K562 (cell line): ENCODE results near the gene ACTRT2. TPM values are rescaled to one million over a fixed set of nuclear protein-coding genes. Genes with fewer than 3 reads are reported as not detected.
A peak's percentile ranks its signal among the peaks of the same experiment; 100 is the strongest.

Experiments used
- ATAC-seq: fragments of 200-7000 bp; cut with Tn5 transposase; 3 replicates; pipeline ENCODE4 v1.9.1; 2020; ENCODE audit warnings: moderate library complexity
- BruUV-seq: library from RNA; stranded (reverse); fragments of 400-500 nt; replicated peaks from 2 replicates; lab custom pipeline; 2021; lab: Mats Ljungman, UMichigan
- CTCF ChIA-PET: fragments of 300-600 bp; formaldehyde crosslinking; extraction: SDS; loops from one replicate; lab custom pipeline; 2021; ENCODE audit warnings: low intra/inter-chr PET ratio; lab: Yijun Ruan, JAX
- POLR2A ChIA-PET: fragments of 300-600, 350-650 bp; sonication (Branson Sonifier 250); formaldehyde crosslinking; extraction: SDS; loops from one replicate; lab custom pipeline; 2021; ENCODE audit warnings: antibody characterized with exemption, inconsistent platforms; lab: Yijun Ruan, JAX
- DNase-seq, 4 experiments: peaks; one replicate each; pipeline versions ENCODE4 v3.0.0 to v3.0.0-alpha.2; 2011 to 2018; ENCODE audit warnings: low spot score in 3 of 4, mixed read lengths in 3 of 4; ENCODE audit errors: extremely low read depth in 1 of 4
- FAIRE-seq: peaks from 2 replicates; lab custom pipeline; 2011; peaks lifted over from hg19 to GRCh38; lab: Jason Lieb, UNC
- H2AFZ ChIP-seq: 2 replicates; pipeline ENCODE4 v1.6.0; 2011; ENCODE audit warnings: low read depth, low read length, control low read depth, inconsistent platforms
- H3K27ac ChIP-seq: fragments of 200-600 bp; 3 replicates; pipeline ENCODE4 v1.8.0; 2011; ENCODE audit warnings: low read depth, mild to moderate bottlenecking, control low read depth, inconsistent platforms, low read length, moderate library complexity, mixed read lengths; ENCODE audit errors: extremely low read depth
- H3K27me3 ChIP-seq, 2 experiments: fragments of 300-600 bp in 1 of 2; 2 replicates in 1 of 2; 3 replicates in 1 of 2; pipeline versions ENCODE4 v1.6.0 to v1.8.0; 2011; ENCODE audit warnings: inconsistent platforms in 2 of 2, low read length in 2 of 2, mild to moderate bottlenecking in 1 of 2, mixed read lengths in 1 of 2, moderate library complexity in 1 of 2; ENCODE audit not compliant: control insufficient read depth in 2 of 2, insufficient read depth in 2 of 2
- H3K36me3 ChIP-seq: fragments of 300-600 bp; 3 replicates; pipeline ENCODE4 v1.8.0; 2011; ENCODE audit warnings: mild to moderate bottlenecking, low read length, inconsistent platforms; ENCODE audit not compliant: control insufficient read depth, insufficient read depth
- H3K4me1 ChIP-seq, 2 experiments: fragments of 200-600 bp in 1 of 2; replicated peaks in 1 of 2; 2 replicates in 1 of 2; 3 replicates in 1 of 2; pipeline versions ENCODE4 v1.5.1 to v1.8.0; 2011; ENCODE audit warnings: inconsistent platforms in 2 of 2, low read length in 2 of 2, mild to moderate bottlenecking in 1 of 2, mixed read lengths in 1 of 2, moderate library complexity in 1 of 2; ENCODE audit not compliant: control insufficient read depth in 2 of 2, insufficient read depth in 2 of 2
- H3K4me2 ChIP-seq: 2 replicates; pipeline ENCODE4 v1.6.1; 2011; ENCODE audit warnings: low read length, control low read depth, inconsistent platforms, mixed read lengths; ENCODE audit not compliant: insufficient read depth
- H3K4me3 ChIP-seq: fragments of 200-600 bp; sonication (generic), shearing (Covaris generic); 2 replicates; pipeline ENCODE4 v1.5.1; 2016; ENCODE audit warnings: control low read depth, inconsistent platforms
- H3K79me2 ChIP-seq: fragments of 200-600 bp; 3 replicates; pipeline ENCODE4 v1.8.0; 2011; ENCODE audit warnings: low read length, inconsistent platforms; ENCODE audit not compliant: control insufficient read depth, insufficient read depth
- H3K9ac ChIP-seq, 2 experiments: 2 replicates each; pipeline versions ENCODE4 v1.6.0 to v1.6.1; 2011; ENCODE audit warnings: low read depth in 2 of 2, low read length in 2 of 2, control low read depth in 1 of 2, inconsistent platforms in 1 of 2, mild to moderate bottlenecking in 1 of 2, mixed read lengths in 1 of 2; ENCODE audit not compliant: insufficient read depth in 1 of 2
- H3K9me1 ChIP-seq: one replicate; pipeline ENCODE4 v1.6.0; 2011; ENCODE audit warnings: inconsistent platforms, mild to moderate bottlenecking, low read length, moderate library complexity; ENCODE audit not compliant: control insufficient read depth, insufficient read depth
- H3K9me3 ChIP-seq: replicated peaks from 2 replicates; pipeline ENCODE4 v1.5.1; 2011; ENCODE audit warnings: low read depth, low read length, inconsistent platforms; ENCODE audit not compliant: control insufficient read depth, insufficient read depth
- H4K20me1 ChIP-seq: replicated peaks from 2 replicates; pipeline ENCODE4 v1.6.1; 2011; ENCODE audit warnings: low read length, inconsistent platforms, mixed read lengths; ENCODE audit not compliant: control insufficient read depth, insufficient read depth
- CTBP1 ChIP-seq: fragments of 450-650 bp; IDR thresholded peaks from 2 replicates; pipeline ENCODE4 v1.6.1; 2016; ENCODE audit warnings: borderline replicate concordance
- DMBX1 ChIP-seq: fragments of 250-450 bp; sonication (Bioruptor Pico); IDR thresholded peaks from 2 replicates; pipeline ENCODE4 v1.8.0; 2022; ENCODE audit warnings: inconsistent platforms, mild to moderate bottlenecking, moderate library complexity, borderline replicate concordance
- EHMT2 ChIP-seq: fragments of 450-650 bp; IDR thresholded peaks from 2 replicates; pipeline ENCODE4 v1.6.1; 2018; ENCODE audit warnings: antibody characterized with exemption
- HDGF ChIP-seq: fragments of 450-650 bp; IDR thresholded peaks from 2 replicates; pipeline ENCODE4 v1.6.1; 2016
- KDM1A ChIP-seq, 2 experiments: fragments of 450-650 bp; IDR thresholded peaks; 2 replicates each; pipeline ENCODE4 v1.6.1; 2016; ENCODE audit warnings: mild to moderate bottlenecking in 2 of 2
- ZBTB26 ChIP-seq: fragments of 450-650 bp; formaldehyde crosslinking; IDR thresholded peaks from 2 replicates; pipeline ENCODE4 v1.4.0; 2022; ENCODE audit warnings: missing genetic modification characterization
- WGBS: fragments of 100-300 bp; shearing (Covaris generic); methylation state at CpG from one replicate; pipeline ENCODE4 v1.1.6; 2016; ENCODE audit warnings: low coverage, mixed read lengths; ENCODE audit not compliant: insufficient coverage; ENCODE audit errors: missing lambda C conversion rate; 5-methylcytosine and 5-hydroxymethylcytosine counted together
- in situ Hi-C: fragments of 300-500 bp; cut with MboI; formaldehyde crosslinking; loops from 4 replicates; pipeline ENCODE4 v1.15.0; 2018; ENCODE audit warnings: inconsistent platforms, mixed read lengths
- intact Hi-C: fragments of 100-400 bp; cut with micrococcal nuclease; formaldehyde crosslinking; loops from 2 replicates; pipeline ENCODE4 v1.14.2; 2022
- polyA plus RNA-seq, 8 experiments: library from polyadenylated mRNA; depleted of rRNA in 4 of 8; stranded (reverse) in 5 of 8; unstranded in 3 of 8; fragments of >200 nt; fragmentation: Nextera tagmentation in 2 of 8; fragmentation: Illumina TruSeq in 1 of 8; extraction: Ambion mirVana in 2 of 8; extraction: Trizol in 1 of 8; gene quantifications; 2 replicates each; pipeline versions ENCODE4 v1.2.1 to v1.2.3, GENCODE V29; 2011 to 2014; ENCODE audit warnings: inconsistent platforms in 1 of 8, missing spikeins in 1 of 8
- total RNA-seq, 7 experiments: library from RNA; depleted of rRNA in 6 of 7; stranded (reverse); fragments of >200 nt in 6 of 7; fragmentation: Illumina TruSeq in 2 of 7; extraction: Trizol in 2 of 7; gene quantifications; 2 replicates each; pipeline versions ENCODE4 v1.2.1 to v1.2.3, GENCODE V29; 2011 to 2021; ENCODE audit warnings: low replicate concordance in 1 of 7

ACTRT2 gene
- total and polyA plus RNA-seq, 9 of the 15 experiments (the other 6 are each of a cell fraction or from before 2014, with no cell fraction given): not detected

- Histone ChIP-seq H3K4me3 (no peak overlapping the region), H3K27me3 (peaks cover 0 to 8% of the 10 kb centered on the region in 2 experiments; a peak in 1 of 5 replicates), H3K4me2 (no peak overlapping the region), H3K9ac (no peak overlapping the region), H3K9me3 (no peaks in the 10 kb centered on the region), H3K9me1 (no peaks in the 10 kb centered on the region), H3K4me1 (no peaks in the 10 kb centered on the region), H4K20me1 (no peaks in the 10 kb centered on the region), H3K27ac (no peak overlapping the region), H3K79me2 (no peaks in the 10 kb centered on the region), H2AFZ (no peak overlapping the region), H3K36me3 (no peaks in the 10 kb centered on the region)
- CTCF ChIA-PET: no interaction called here
- POLR2A ChIA-PET: interaction anchor here (1.1 kb wide), 1 partner anchor 9 kb away, joined by 3 read pairs; no protein-coding TSS in a partner anchor
- in situ Hi-C loops (no loop called here), intact Hi-C loops (no loop called here)
- no TSS peak for BruUV-seq
- WGBS: 0% methylated on average over 2 of the region's 2 CpGs
- TF ChIP-seq DMBX1 (CRISPR knock-in tag) (no peak), EHMT2 (peak; percentile 28; the same call in 1 of the 2 replicates), ZBTB26 (CRISPR knock-in tag) (0 out of 2 replicates have a peak, but pooled peaks have one; percentile 16), HDGF (no peak), KDM1A (IDR thresholded peaks at IDR 0.05) (peak in 1 of 2 experiments; percentile 19; a peak in 2 of 4 replicates), CTBP1 (peak; percentile 28; the same call in 1 of the 2 replicates)
- DNase-seq (no peak), ATAC-seq (no peak), FAIRE-seq (no peak)
These were observed 32.1 kb upstream of the ACTRT2 start for GRCh38 chr1:2989185-2989584.
